Measurements from ENCODE around the gene NOVA1. TPM values are rescaled to one million over a fixed set of nuclear protein-coding genes. Genes with fewer than 3 reads are reported as not detected.

The NOVA1 gene
- total and polyA plus RNA-seq, 2 of the 13 experiments (the other 11 are each of a cell fraction or from before 2014, with no cell fraction given) = 0.13 TPM

- no peak for DNase-seq (ENCODE audit: low spot score)
- in situ Hi-C loops (cut with HindIII; ENCODE audit: extremely low pct_ligation_motif_present, low pct_unique_long_range_greater_than_20kb) = no loop called here
- Histone ChIP-seq H3K27ac (ENCODE audit: extremely low read length, insufficient read depth, low read length) (no peak overlapping the region), H3K4me1 (ENCODE audit: insufficient read depth, low read length) (no peaks in the 10 kb centered on the region), H3K27me3 (ENCODE audit: control insufficient read depth in 1 of 2, insufficient read depth in 2 of 2, low read length in 2 of 2) (no peaks in the 10 kb centered on the region), H4K20me1 (ENCODE audit: insufficient read depth, low read length) (no peaks in the 10 kb centered on the region), H3K9me3 (ENCODE audit: low read length) (peaks cover 50% of the 10 kb centered on the region), H2AFZ (ENCODE audit: low read length) (no peak overlapping the region), H3K4me2 (ENCODE audit: low read depth, low read length) (no peak overlapping the region), H3K36me3 (replicated peaks in 1 of 2; ENCODE audit: control insufficient read depth in 1 of 2, insufficient read depth in 2 of 2, low read length in 2 of 2) (no peaks in the 10 kb centered on the region), H3K9ac (ENCODE audit: insufficient read depth, low read depth, low read length) (no peak overlapping the region), H3K4me3 (replicated peaks in 1 of 3; ENCODE audit: insufficient read depth in 1 of 3, low read depth in 2 of 3, low read length in 3 of 3) (no peak overlapping the region), H3K79me2 (ENCODE audit: insufficient read depth, low read length) (no peaks in the 10 kb centered on the region)
- BruUV-seq (replicated peaks) = no TSS peak
- ChIA-PET POLR2A (no interaction called here), CTCF (ENCODE audit: low intra/inter-chr PET ratio, low total read pairs) (no interaction called here)
- TF ChIP-seq STAG1 (CRISPR knock-in tag; IDR thresholded peaks at IDR 0.05) (no peak), PATZ1 (CRISPR knock-in tag; IDR thresholded peaks at IDR 0.05) (no peak), KMT2B (CRISPR knock-in tag; IDR thresholded peaks at IDR 0.05) (no peak), ZBTB26 (CRISPR knock-in tag; IDR thresholded peaks at IDR 0.05; ENCODE audit: borderline replicate concordance) (no peak), NFYC (CRISPR knock-in tag; IDR thresholded peaks at IDR 0.05) (no peak), ZNF33B (CRISPR knock-in tag; IDR thresholded peaks at IDR 0.05) (no peak), PRPF4 (IDR thresholded peaks at IDR 0.05; ENCODE audit: low read depth, low read length, poor library complexity, severe bottlenecking) (no peak), ZNF343 (CRISPR knock-in tag; IDR thresholded peaks at IDR 0.05) (no peak)
- WGBS (ENCODE audit: low lambda C conversion rate) = 5% methylated on average over 2 of the region's 2 CpGs
- intact Hi-C loops (cut with micrococcal nuclease; ENCODE audit: unreplicated experiment) = no loop called here
- no peak for ATAC-seq
- FAIRE-seq = no peak
Observed at GRCh38 chr14:26500028-26500427, 97.8 kb downstream of the NOVA1 start.
